ENCODE data around the gene MYO1C.

DNA sequence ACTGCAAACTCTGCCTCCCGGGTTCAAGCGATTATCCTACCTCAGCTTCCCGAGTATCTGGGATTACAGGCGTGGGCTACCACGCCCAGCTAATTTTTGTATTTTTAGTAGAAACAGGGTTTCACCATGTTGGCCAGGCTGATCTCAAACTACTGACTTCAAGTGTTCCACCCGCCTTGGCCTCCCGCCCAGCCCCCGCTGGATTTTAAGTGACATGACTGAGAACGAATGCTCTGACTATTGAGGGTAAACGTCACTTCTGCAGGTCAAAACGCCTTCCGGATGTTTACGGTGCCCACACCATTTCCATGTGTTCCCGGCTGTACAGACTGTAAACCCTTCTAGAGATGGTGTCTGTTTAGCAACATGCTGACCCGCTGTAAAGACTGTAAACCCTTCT, 47.3 kb upstream of the MYO1C start:
- TF ChIP-seq, protein P1, sequence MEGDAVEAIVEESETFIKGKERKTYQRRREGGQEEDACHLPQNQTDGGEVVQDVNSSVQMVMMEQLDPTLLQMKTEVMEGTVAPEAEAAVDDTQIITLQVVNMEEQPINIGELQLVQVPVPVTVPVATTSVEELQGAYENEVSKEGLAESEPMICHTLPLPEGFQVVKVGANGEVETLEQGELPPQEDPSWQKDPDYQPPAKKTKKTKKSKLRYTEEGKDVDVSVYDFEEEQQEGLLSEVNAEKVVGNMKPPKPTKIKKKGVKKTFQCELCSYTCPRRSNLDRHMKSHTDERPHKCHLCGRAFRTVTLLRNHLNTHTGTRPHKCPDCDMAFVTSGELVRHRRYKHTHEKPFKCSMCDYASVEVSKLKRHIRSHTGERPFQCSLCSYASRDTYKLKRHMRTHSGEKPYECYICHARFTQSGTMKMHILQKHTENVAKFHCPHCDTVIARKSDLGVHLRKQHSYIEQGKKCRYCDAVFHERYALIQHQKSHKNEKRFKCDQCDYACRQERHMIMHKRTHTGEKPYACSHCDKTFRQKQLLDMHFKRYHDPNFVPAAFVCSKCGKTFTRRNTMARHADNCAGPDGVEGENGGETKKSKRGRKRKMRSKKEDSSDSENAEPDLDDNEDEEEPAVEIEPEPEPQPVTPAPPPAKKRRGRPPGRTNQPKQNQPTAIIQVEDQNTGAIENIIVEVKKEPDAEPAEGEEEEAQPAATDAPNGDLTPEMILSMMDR (conservative IDR thresholded peaks at IDR 0.05 in 1 of 2, IDR thresholded peaks at IDR 0.05 in 1 of 2; ENCODE audit: low read depth in 1 of 2, low read length in 2 of 2): no peak
- no peak for TF ChIP-seq EZH2 (IDR thresholded peaks at IDR 0.05; ENCODE audit: low read length, missing control alignments)
